Umbilical cord (tissue), 2 donors: ENCODE results near the gene GIGYF1. TPM values are rescaled to one million over a fixed set of nuclear protein-coding genes. Genes with fewer than 3 reads are reported as not detected.
"Not testable (repeated sequence)": the region's sequence is repeated elsewhere in the genome, so short reads cannot be mapped to it uniquely, and the experiment has no call there.

ENCODE experiments used
- DNase-seq: peaks from one replicate; pipeline ENCODE4 v3.0.0-alpha.2; 2015; ENCODE audit warnings: low spot score
- total RNA-seq: library from RNA; depleted of rRNA; stranded (reverse); fragments of >200 nt; gene quantifications from one replicate; pipeline ENCODE4 v1.2.3, GENCODE V29; 2014; ENCODE audit warnings: low replicate concordance; ENCODE audit not compliant: insufficient read depth

Gene GIGYF1
- total RNA-seq, result 14.9 TPM

- peak; percentile 55 for DNase-seq
These were observed at the start of gene GIGYF1 for GRCh38 chr7:100694098-100694745. GIGYF1 (minus strand) TSS chr7:100694250; CDS start chr7:100688238, 6,012 bp downstream.

- DNase-seq, result no peak
These were observed 45.9 kb upstream of the GIGYF1 start for GRCh38 chr7:100739934-100740333.

- DNase-seq, result no peak
These were observed 42.6 kb upstream of the GIGYF1 start for GRCh38 chr7:100736671-100737070.

- no peak for DNase-seq
These were observed 41.7 kb upstream of the GIGYF1 start for GRCh38 chr7:100735730-100736129.

GRCh38 chr7:100731937-100732636, 38.0 kb upstream of the GIGYF1 start:
- DNase-seq, result no peak

- no peak for DNase-seq
These were observed 36.2 kb upstream of the GIGYF1 start for GRCh38 chr7:100730136-100730800.

- DNase-seq, result no peak
These were observed 34.1 kb upstream of the GIGYF1 start for GRCh38 chr7:100728196-100728595.

GRCh38 chr7:100726996-100727761, 33.1 kb upstream of the GIGYF1 start:
- DNase-seq, result peak; percentile 91

- not testable (repeated sequence) for DNase-seq
These were observed 30.3 kb upstream of the GIGYF1 start for GRCh38 chr7:100724364-100724763.

- DNase-seq, result no peak
These were observed 29.8 kb upstream of the GIGYF1 start for GRCh38 chr7:100723732-100724275.

GRCh38 chr7:100722480-100723212, 28.6 kb upstream of the GIGYF1 start:
- DNase-seq, result no peak

- DNase-seq, result no peak
These were observed 27.4 kb upstream of the GIGYF1 start for GRCh38 chr7:100721505-100721812.

- DNase-seq, result no peak
These were observed 26.8 kb upstream of the GIGYF1 start for GRCh38 chr7:100720671-100721504.

GRCh38 chr7:100720279-100720670, 26.2 kb upstream of the GIGYF1 start, which contains the start of gene EPO:
EPO (plus strand) TSS chr7:100720468; CDS start chr7:100720981, 513 bp downstream.
- no peak for DNase-seq

- peak; percentile 56 for DNase-seq
These were observed 25.7 kb upstream of the GIGYF1 start for GRCh38 chr7:100719523-100720278.

GRCh38 chr7:100717073-100717472, 23.0 kb upstream of the GIGYF1 start:
- not testable (repeated sequence) for DNase-seq

GRCh38 chr7:100714725-100715124, 20.7 kb upstream of the GIGYF1 start:
- DNase-seq, result no peak

GRCh38 chr7:100711369-100711768, 17.3 kb upstream of the GIGYF1 start:
- DNase-seq, result no peak

- no peak for DNase-seq
These were observed 16.4 kb upstream of the GIGYF1 start for GRCh38 chr7:100710452-100710851.
